Measurements from ENCODE around the gene SF3B5. TPM values are rescaled to one million over a fixed set of nuclear protein-coding genes. Genes with fewer than 3 reads are reported as not detected.

Gene SF3B5
- total and polyA plus RNA-seq, 12 donors = 109 to 323 (median 174) TPM

DNA sequence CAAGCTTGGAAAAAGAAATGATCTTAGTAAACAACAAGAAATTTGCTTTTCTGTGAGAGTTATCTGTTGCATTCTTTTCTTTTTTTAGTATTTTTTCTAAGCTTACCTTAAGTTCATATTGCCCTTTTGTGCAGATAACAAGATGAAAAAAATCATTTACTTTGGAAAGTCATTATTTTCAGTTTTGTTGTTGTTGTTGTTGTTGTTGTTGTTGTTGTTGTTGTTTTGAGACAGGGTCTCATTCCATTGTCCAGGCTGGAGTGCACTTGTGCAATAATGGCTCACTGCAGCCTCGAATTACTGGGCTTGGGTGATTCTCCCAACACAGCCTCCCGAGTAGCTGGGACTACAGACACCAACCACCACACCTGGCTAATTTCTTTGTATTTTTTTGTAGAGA, 46.1 kb upstream of the SF3B5 start:
- no peak overlapping the region for H3K27ac ChIP-seq
- no peak overlapping the region for H3K4me3 ChIP-seq
- TF ChIP-seq, protein P1, sequence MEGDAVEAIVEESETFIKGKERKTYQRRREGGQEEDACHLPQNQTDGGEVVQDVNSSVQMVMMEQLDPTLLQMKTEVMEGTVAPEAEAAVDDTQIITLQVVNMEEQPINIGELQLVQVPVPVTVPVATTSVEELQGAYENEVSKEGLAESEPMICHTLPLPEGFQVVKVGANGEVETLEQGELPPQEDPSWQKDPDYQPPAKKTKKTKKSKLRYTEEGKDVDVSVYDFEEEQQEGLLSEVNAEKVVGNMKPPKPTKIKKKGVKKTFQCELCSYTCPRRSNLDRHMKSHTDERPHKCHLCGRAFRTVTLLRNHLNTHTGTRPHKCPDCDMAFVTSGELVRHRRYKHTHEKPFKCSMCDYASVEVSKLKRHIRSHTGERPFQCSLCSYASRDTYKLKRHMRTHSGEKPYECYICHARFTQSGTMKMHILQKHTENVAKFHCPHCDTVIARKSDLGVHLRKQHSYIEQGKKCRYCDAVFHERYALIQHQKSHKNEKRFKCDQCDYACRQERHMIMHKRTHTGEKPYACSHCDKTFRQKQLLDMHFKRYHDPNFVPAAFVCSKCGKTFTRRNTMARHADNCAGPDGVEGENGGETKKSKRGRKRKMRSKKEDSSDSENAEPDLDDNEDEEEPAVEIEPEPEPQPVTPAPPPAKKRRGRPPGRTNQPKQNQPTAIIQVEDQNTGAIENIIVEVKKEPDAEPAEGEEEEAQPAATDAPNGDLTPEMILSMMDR (IDR thresholded peaks at IDR 0.05) = no peak
- no peak for TF ChIP-seq POLR2A (IDR thresholded peaks at IDR 0.05)
- WGBS, 4 donors = 63 to 84% (median 75%) methylated on average over 2 of the region's 2 CpGs
- no peaks in the 10 kb centered on the region for H3K4me1 ChIP-seq (replicated peaks in 1 of 2)
- no peaks in the 10 kb centered on the region for H3K36me3 ChIP-seq (replicated peaks in 1 of 2)
- intact Hi-C loops (cut with DNase I) = no loop called here
- no peak for DNase-seq
- no peaks in the 10 kb centered on the region for H3K27me3 ChIP-seq
- H3K9me3 ChIP-seq (replicated peaks in 1 of 3) = no peaks in the 10 kb centered on the region

DNA sequence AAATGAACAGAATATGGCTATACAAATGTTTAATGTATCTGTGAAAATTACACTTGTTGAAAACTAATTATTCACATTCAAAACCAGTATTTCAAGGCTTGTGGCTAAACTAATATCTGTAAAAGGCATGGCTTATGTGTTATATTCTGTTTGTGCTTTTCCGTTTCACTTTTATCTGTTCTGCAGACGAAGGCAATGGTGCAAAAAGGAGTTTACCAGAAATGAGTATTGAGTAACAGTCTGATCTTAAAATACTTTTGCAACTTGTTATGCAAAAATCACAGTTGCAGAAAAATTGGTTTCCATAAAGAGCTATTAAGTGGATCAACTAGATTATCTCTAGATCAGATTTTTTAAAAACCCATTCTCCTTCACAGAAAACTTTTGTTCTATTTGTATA, 45.5 kb upstream of the SF3B5 start:
- DNase-seq = no peak
- Histone ChIP-seq H3K36me3 (replicated peaks in 1 of 2) (no peaks in the 10 kb centered on the region), H3K4me1 (replicated peaks in 1 of 2) (no peaks in the 10 kb centered on the region), H3K27me3 (no peaks in the 10 kb centered on the region), H3K9me3 (replicated peaks in 1 of 3) (no peaks in the 10 kb centered on the region), H3K4me3 (no peak overlapping the region), H3K27ac (no peak overlapping the region)
- TF ChIP-seq, protein P1 (IDR thresholded peaks at IDR 0.05) = no peak
- TF ChIP-seq POLR2A (IDR thresholded peaks at IDR 0.05) = no peak
- 58 to 79% (median 63%) methylated on average over 2 of the region's 2 CpGs for WGBS, 4 donors
- intact Hi-C loops (cut with DNase I) = no loop called here

DNA sequence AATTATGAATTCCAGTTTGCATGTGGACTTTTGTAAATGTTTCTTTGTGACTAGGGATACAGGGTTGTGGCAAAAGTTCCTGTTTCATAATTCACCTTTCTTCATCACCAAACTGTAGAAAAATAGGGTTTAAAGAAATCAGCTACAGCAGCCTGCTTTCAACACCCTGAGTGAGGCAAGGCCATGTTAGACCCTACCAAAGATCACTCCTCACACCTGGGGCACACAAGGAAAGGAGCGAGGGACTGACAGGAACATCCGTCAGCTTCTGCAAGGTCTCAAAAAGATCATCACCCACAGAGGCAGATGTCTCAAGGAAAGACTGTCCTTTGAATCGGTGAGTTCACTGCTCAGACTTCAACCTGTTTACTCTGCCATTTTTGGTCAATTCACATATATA, 44.4 kb upstream of the SF3B5 start:
- TF ChIP-seq, protein P1 (IDR thresholded peaks at IDR 0.05) = no peak
- no peak for TF ChIP-seq POLR2A (IDR thresholded peaks at IDR 0.05)
- no peak overlapping the region for H3K27ac ChIP-seq
- 82 to 94% (median 89%) methylated on average over 3 of the region's 3 CpGs for WGBS, 4 donors

DNA sequence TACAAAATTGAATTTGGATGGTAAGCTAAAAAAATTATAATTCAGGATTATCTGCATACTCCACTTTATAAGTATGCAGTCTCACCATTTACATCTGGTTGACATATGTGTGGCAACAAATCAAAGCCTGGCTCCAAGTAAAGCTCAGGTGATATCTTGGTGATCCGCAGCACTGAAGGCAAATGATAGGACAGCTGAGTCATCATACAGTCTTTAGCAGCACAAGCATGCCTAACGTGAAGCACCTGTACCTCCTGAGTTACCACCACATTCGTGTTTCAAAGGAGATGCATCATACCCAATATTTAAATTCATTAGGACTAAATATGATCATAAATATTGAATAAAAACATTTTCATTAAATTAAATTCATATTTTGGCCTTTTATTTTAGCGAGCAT, 43.2 kb upstream of the SF3B5 start:
- no peak for DNase-seq
- Histone ChIP-seq H3K27me3 (no peaks in the 10 kb centered on the region), H3K9me3 (replicated peaks in 1 of 3) (no peaks in the 10 kb centered on the region), H3K27ac (no peak overlapping the region), H3K36me3 (replicated peaks in 1 of 2) (no peaks in the 10 kb centered on the region), H3K4me3 (no peak overlapping the region), H3K4me1 (replicated peaks in 1 of 2) (no peaks in the 10 kb centered on the region)
- TF ChIP-seq POLR2A (IDR thresholded peaks at IDR 0.05) = no peak
- TF ChIP-seq, protein P1 (IDR thresholded peaks at IDR 0.05) = no peak
- 81 to 87% (median 86%) methylated on average over 4 of the region's 4 CpGs for WGBS, 4 donors
- intact Hi-C loops (cut with DNase I) = no loop called here

More for the DNA sequence above, 44.4 kb upstream of the SF3B5 start:
- H3K36me3 ChIP-seq (replicated peaks in 1 of 2) = no peaks in the 10 kb centered on the region
- no peak for DNase-seq
- H3K27me3 ChIP-seq = no peaks in the 10 kb centered on the region
- H3K4me1 ChIP-seq (replicated peaks in 1 of 2) = no peaks in the 10 kb centered on the region
- H3K9me3 ChIP-seq (replicated peaks in 1 of 3) = no peaks in the 10 kb centered on the region
- intact Hi-C loops (cut with DNase I) = no loop called here
- H3K4me3 ChIP-seq = no peak overlapping the region
